ENCODE results near the gene CRACR2A.

The CRACR2A gene

DNA sequence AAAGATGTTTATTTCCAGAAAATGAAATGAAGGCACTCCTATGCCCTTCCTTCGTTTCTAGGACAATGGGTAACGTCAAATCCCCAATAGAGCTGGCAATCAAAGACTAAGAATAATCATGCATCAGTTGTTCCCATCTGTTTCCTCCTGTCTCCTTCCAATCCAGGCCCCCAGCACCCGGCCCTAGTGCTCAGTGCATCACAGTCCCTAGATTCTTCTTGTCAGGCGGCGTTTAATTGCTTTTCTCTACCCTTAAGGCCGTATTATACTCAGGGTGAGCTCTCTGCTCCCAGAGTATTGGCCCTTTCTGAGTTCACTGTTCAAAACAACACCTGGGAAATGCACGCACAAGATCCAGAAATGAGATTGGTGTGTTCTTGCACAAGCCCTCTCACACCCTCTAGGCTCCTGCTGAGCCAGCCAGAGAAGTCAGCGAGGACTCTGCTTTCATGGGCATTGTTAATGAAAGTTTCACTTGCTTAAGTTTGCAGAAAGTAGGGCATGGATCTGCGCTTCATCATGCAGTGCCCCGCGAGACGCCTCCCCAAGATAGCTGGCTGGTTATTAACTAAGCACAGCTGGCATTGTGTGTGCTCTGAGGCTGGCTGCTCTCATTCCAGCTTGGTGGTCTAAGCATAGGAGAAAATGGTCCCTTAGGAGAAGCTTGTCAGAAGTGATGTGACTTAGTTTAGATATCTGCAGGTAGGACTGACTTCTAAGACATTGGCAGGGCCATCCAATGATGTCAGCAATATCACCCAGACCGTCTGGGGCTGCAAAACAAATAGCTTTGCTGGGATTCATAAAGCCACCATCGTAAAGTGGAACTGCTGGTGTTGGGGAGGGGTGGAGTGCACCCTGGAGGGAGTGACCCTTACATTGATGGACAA lies 28.7 kb downstream of the CRACR2A start:
- Histone ChIP-seq H3F3A (ENCODE audit: insufficient read depth, low read length) (no peaks in the 10 kb centered on the region), H3K27ac (ENCODE audit: low read depth, low read length, poor library complexity, severe bottlenecking) (no peak overlapping the region), H2AFZ (ENCODE audit: low read length) (no peak overlapping the region), H3K79me2 (ENCODE audit: insufficient read depth, low read length) (no peaks in the 10 kb centered on the region), H3K4me1 (ENCODE audit: insufficient read depth, low read length, severe bottlenecking) (no peaks in the 10 kb centered on the region), H3K9me3 (ENCODE audit: low read length) (peaks cover 15% of the 10 kb centered on the region), H3K4me3 (ENCODE audit: low read depth, low read length, poor library complexity, severe bottlenecking) (no peak overlapping the region), H3K4me2 (ENCODE audit: low read length) (no peak overlapping the region), H3K9me2 (ENCODE audit: low read depth, low read length) (no peaks in the 10 kb centered on the region), H3K9ac (ENCODE audit: low read length) (no peak overlapping the region), H3K27me3 (ENCODE audit: insufficient read depth, low read length) (no peaks in the 10 kb centered on the region), H4K20me1 (ENCODE audit: insufficient read depth, low read length) (no peaks in the 10 kb centered on the region), H3K36me3 (ENCODE audit: insufficient read depth, low read length) (peaks cover 63% of the 10 kb centered on the region)
- TF ChIP-seq, protein P1, sequence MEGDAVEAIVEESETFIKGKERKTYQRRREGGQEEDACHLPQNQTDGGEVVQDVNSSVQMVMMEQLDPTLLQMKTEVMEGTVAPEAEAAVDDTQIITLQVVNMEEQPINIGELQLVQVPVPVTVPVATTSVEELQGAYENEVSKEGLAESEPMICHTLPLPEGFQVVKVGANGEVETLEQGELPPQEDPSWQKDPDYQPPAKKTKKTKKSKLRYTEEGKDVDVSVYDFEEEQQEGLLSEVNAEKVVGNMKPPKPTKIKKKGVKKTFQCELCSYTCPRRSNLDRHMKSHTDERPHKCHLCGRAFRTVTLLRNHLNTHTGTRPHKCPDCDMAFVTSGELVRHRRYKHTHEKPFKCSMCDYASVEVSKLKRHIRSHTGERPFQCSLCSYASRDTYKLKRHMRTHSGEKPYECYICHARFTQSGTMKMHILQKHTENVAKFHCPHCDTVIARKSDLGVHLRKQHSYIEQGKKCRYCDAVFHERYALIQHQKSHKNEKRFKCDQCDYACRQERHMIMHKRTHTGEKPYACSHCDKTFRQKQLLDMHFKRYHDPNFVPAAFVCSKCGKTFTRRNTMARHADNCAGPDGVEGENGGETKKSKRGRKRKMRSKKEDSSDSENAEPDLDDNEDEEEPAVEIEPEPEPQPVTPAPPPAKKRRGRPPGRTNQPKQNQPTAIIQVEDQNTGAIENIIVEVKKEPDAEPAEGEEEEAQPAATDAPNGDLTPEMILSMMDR (IDR thresholded peaks at IDR 0.05; ENCODE audit: low read length) = no peak
- TF ChIP-seq EZH2 (IDR thresholded peaks at IDR 0.05; ENCODE audit: borderline replicate concordance, low read length) = no peak

DNA sequence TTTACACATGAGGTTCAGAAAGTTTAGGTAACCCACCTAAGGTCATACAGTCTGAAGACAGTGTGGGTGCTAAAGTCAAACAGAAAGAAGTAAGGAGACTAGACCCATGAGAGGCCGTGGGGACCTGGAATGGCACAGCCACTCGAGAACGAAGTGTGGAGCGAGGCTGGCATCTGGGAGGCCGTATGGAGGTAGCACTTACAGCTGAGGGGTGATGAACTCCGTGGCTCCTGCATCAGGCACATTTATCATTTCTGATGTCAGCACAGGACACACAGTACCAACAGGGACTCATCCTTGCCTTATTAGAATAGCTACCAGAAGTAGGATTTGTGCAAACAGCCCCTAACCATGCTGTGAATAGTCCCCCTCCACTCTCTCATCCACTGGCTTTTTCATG lies 30.5 kb downstream of the CRACR2A start:
- Histone ChIP-seq H3K4me1 (ENCODE audit: insufficient read depth, low read length, severe bottlenecking) (no peaks in the 10 kb centered on the region), H3K27ac (ENCODE audit: low read depth, low read length, poor library complexity, severe bottlenecking) (no peak overlapping the region), H3K27me3 (ENCODE audit: insufficient read depth, low read length) (no peaks in the 10 kb centered on the region), H4K20me1 (ENCODE audit: insufficient read depth, low read length) (no peaks in the 10 kb centered on the region), H3K9me2 (ENCODE audit: low read depth, low read length) (no peaks in the 10 kb centered on the region), H3K79me2 (ENCODE audit: insufficient read depth, low read length) (no peaks in the 10 kb centered on the region), H3F3A (ENCODE audit: insufficient read depth, low read length) (no peaks in the 10 kb centered on the region), H3K4me3 (ENCODE audit: low read depth, low read length, poor library complexity, severe bottlenecking) (no peak overlapping the region), H3K9ac (ENCODE audit: low read length) (no peak overlapping the region), H3K9me3 (ENCODE audit: low read length) (peaks cover 15% of the 10 kb centered on the region), H2AFZ (ENCODE audit: low read length) (no peak overlapping the region), H3K36me3 (ENCODE audit: insufficient read depth, low read length) (peaks cover 63% of the 10 kb centered on the region), H3K4me2 (ENCODE audit: low read length) (no peak overlapping the region)
- TF ChIP-seq, protein P1 (IDR thresholded peaks at IDR 0.05; ENCODE audit: low read length) = no peak
- no peak for TF ChIP-seq EZH2 (IDR thresholded peaks at IDR 0.05; ENCODE audit: borderline replicate concordance, low read length)

DNA sequence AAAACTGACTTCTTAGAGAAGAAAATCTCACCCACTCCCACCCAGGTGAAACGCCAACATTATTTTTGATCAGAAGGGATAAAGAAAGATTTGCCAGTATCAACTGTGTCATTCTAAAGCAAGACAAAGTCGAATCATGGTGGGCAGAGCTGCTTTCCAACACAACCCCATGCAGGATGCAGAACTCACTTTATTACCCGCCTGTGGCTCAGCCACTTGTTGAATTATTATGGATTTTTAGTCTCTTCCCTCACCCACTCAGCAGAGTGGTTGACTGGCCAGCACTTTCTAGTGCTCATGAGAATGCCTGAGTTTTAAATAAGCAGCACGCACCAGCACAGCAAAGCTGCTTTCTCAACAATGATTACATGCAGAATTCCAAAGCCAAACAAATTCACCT lies 32.1 kb downstream of the CRACR2A start:
- Histone ChIP-seq H2AFZ (ENCODE audit: low read length) (no peak overlapping the region), H3F3A (ENCODE audit: insufficient read depth, low read length) (no peaks in the 10 kb centered on the region), H4K20me1 (ENCODE audit: insufficient read depth, low read length) (no peaks in the 10 kb centered on the region), H3K79me2 (ENCODE audit: insufficient read depth, low read length) (no peaks in the 10 kb centered on the region), H3K27ac (ENCODE audit: low read depth, low read length, poor library complexity, severe bottlenecking) (no peak overlapping the region), H3K4me3 (ENCODE audit: low read depth, low read length, poor library complexity, severe bottlenecking) (no peak overlapping the region), H3K4me1 (ENCODE audit: insufficient read depth, low read length, severe bottlenecking) (no peaks in the 10 kb centered on the region), H3K9me2 (ENCODE audit: low read depth, low read length) (no peaks in the 10 kb centered on the region), H3K9ac (ENCODE audit: low read length) (no peak overlapping the region), H3K4me2 (ENCODE audit: low read length) (no peak overlapping the region), H3K36me3 (ENCODE audit: insufficient read depth, low read length) (peaks cover 64% of the 10 kb centered on the region), H3K27me3 (ENCODE audit: insufficient read depth, low read length) (no peaks in the 10 kb centered on the region), H3K9me3 (ENCODE audit: low read length) (peaks cover 15% of the 10 kb centered on the region)
- TF ChIP-seq EZH2 (IDR thresholded peaks at IDR 0.05; ENCODE audit: borderline replicate concordance, low read length) = no peak
- TF ChIP-seq, protein P1 (IDR thresholded peaks at IDR 0.05; ENCODE audit: low read length) = no peak

Measured in OCI-LY1 (cell line).